ENCODE data around the gene ADCY10.

DNA sequence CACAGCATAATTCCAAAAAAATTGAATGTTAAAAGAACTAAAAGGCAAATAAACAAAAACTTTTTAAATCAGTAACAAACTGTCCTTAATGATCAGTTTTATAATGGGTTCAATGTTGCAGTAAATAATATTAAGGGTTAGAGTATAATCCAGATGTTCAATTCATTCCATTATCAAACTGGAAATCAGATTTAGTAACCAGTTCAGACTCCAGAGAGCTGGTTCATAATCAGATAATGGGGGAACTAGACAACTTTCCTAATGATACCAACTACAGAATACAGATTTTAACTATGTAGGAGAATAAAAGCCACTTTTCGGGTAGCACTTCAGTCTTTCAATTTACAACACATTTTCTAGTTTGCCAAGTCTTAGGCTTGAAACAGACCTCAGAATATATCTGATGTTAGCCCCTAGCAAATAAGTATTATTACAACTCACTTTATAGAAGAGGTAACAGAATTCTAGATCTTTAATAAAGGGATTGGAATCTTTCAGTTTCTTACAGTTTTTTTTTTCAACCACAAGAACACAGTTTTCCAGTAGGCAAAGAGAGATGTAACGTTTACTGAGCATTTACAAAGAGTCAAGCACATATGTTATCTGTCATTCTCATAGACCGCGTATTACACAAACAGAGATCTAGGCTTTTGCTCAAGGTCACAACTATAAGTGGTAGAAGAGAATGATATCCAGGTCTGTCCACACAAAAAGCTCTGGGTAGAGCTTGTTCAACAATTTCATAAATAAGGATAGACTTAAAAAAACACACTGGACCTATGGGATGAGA, 20.7 kb upstream of the ADCY10 start:
- TF ChIP-seq, protein P1, sequence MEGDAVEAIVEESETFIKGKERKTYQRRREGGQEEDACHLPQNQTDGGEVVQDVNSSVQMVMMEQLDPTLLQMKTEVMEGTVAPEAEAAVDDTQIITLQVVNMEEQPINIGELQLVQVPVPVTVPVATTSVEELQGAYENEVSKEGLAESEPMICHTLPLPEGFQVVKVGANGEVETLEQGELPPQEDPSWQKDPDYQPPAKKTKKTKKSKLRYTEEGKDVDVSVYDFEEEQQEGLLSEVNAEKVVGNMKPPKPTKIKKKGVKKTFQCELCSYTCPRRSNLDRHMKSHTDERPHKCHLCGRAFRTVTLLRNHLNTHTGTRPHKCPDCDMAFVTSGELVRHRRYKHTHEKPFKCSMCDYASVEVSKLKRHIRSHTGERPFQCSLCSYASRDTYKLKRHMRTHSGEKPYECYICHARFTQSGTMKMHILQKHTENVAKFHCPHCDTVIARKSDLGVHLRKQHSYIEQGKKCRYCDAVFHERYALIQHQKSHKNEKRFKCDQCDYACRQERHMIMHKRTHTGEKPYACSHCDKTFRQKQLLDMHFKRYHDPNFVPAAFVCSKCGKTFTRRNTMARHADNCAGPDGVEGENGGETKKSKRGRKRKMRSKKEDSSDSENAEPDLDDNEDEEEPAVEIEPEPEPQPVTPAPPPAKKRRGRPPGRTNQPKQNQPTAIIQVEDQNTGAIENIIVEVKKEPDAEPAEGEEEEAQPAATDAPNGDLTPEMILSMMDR (conservative IDR thresholded peaks at IDR 0.05; ENCODE audit: low read length): no peak
- no peak for TF ChIP-seq EZH2phosphoT487 (IDR thresholded peaks at IDR 0.05; ENCODE audit: borderline replicate concordance, low read depth, low read length)
